Retina (tissue), 1 donor: Measurements from ENCODE around the gene DYSF.

ENCODE experiments used
- DNase-seq: peaks from one replicate; pipeline ENCODE4 v3.0.0-alpha.2; 2016

The DYSF gene

DNA sequence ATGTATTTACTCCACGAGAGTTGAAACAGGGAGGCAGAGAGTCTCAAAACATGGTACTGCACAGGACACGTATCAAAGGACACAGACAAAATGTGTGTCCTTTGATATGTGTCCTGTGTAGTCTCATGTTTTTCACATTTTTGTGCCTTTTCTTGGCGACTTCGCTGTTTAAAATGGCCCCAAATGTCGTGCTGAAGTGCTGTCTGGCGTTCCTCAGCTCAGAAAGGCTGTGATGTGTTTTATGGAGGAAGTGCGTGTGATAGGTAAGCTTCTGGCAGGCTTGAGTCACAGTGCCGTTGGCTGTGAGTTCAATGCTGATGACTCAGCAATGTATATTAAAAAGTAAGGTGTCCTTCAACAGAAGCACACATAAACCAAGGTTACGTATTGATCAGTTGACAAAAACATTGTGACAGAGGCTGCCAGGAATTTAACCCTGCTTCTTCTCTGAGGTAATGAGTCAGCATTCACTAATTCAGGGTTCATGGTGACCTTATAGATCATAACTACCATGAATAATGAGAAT is 78.2 kb downstream of the DYSF start:
- DNase-seq: no peak

- DNase-seq: no peak
These were observed 79.0 kb downstream of the DYSF start for GRCh38 chr2:71532327-71532726.

- DNase-seq: no peak
These were observed 80.8 kb downstream of the DYSF start for GRCh38 chr2:71534201-71534600.

DNA sequence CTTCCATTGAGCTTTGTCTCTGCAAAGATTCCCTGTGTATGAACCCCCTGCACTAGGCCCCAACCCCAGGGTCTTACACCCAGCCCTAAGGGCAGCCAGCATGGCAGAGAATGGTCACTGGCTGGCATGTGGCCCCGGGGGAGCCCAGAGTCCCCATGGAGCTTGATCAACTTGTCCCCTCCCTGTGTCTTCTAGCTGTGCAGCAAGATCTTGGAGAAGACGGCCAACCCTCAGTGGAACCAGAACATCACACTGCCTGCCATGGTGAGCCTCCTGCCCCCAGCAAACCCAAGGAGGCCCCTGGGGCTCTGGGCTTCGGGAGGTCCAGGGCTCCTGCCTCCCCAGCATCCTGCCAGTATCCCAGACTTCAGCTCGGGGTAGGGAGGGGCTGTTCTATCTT is 81.5 kb downstream of the DYSF start:
- DNase-seq: no peak

GRCh38 chr2:71535526-71535925 is 82.2 kb downstream of the DYSF start:
- no peak for DNase-seq

- no peak for DNase-seq
These were observed 82.9 kb downstream of the DYSF start for GRCh38 chr2:71536226-71536671.

DNA sequence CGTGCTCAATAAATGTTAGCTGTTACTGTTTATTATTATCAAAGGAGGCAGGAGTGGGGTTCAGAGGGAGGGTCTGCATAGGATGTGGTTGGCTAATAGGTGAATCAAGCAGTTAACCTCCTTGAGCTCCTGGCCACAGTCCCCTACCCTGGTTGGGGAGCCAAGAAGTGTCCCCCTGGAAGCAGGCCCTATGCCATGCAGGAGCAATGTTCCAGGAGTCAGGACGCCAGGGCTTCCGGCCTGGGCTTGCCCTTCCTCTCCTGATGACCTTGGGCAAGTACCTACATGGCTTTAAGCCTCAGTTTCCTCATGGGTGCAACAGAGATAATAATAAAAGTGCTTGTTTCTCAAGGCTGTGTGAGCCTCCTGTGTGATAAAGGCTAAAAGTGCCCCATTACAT is 84.9 kb downstream of the DYSF start:
- no peak for DNase-seq

GRCh38 chr2:71538656-71539265 is 85.4 kb downstream of the DYSF start:
- no peak for DNase-seq

DNA sequence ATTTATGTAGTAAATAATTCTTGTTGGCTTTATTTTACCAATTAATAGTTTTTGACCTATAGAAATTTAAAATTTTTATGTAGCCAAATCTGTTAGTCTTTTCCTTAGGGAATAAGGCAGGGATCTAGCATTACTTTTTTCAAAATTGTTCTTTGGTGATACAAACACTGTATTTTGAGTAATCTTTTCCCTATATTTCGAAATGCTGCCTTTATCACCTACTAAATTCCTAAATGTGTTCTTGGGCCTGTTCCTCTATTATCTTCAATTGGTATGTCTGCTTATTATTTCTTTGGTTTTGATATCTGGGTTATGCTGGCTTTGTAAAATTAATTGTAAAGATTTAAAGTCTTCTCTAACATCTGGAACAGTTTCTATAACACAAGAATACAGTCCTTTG is 87.5 kb downstream of the DYSF start:
- DNase-seq: no peak

- no peak for DNase-seq
These were observed 91.7 kb downstream of the DYSF start for GRCh38 chr2:71544919-71545571.

GRCh38 chr2:71545572-71546274 is 92.4 kb downstream of the DYSF start:
- DNase-seq: peak; percentile 83

- no peak for DNase-seq
These were observed 92.9 kb downstream of the DYSF start for GRCh38 chr2:71546275-71546638.

DNA sequence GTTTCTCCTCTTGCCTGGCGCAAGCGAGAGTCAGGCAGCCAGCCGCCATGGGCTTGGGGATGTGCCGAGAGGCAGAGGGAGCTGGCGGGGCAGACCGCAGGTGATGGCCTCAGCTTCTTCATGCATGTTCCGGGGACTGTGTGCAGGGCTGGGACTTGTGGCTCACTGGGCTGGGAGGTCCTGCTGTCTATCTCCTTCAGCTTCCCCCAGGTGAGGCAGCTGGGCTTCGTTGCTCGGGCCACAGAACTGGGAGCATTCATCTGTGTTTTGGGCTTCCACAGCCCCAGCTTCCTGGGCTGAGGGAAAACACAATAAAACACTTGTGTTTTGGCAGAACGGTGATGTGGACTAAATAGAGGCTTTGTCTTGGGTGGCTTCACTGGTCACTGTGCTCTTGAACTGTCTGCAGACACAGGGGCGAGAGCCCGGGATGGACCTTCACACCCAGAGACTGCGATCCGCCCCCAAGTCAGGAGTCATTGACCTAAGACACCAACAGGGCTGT is 93.5 kb downstream of the DYSF start:
- DNase-seq: no peak

DNA sequence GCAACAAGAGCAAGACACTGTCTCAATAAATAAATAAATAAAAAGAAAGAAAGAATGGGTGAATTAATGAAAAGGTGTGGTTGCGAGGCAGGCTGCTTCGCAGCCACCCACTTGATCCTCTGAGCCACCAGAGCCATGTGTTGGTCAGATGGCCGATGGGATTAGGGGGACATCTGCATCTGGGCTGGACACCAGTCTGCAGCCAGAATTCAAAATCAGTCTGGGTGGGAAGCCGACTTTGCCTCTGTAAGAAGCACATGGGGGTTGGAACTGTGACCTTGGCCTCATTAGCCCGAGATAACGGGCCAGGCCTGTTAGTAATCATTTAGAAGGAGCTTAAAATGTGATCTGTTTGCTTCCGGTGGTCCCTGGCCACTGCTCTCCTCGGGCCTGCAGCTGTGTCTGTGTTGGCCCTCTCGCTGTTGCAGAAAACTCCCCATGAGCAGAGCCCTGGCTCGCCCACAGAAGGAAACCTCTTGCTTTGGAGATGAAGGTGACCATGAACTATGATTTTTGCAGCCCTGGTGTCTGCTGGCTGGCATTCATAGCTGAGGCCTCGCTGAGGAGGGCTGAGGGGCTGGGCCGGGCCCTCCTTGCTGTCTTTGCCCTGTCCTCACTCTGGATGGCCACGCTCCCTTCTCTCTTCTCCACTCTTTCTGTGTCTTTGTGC is 94.4 kb downstream of the DYSF start:
- no peak for DNase-seq

- peak; percentile 72 for DNase-seq
These were observed 95.5 kb downstream of the DYSF start for GRCh38 chr2:71548646-71549425.

GRCh38 chr2:71550801-71551630 is 97.7 kb downstream of the DYSF start:
- DNase-seq: no peak

DNA sequence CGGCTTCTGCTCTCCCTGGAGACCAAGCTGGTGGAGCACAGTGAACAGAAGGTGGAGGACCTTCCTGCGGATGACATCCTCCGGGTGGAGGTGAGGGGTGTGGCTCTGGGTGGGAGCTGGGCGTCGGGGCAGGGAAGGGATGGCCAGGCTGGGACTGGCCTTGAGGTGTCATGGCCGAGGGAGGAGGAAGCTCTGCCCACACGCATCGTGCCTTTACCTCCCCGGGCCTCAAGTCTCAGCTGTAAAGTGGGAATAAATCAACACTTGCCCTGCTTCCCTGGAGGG is 98.2 kb downstream of the DYSF start:
- no peak for DNase-seq

- no peak for DNase-seq
These were observed 99.0 kb downstream of the DYSF start for GRCh38 chr2:71552356-71552755.

DNA sequence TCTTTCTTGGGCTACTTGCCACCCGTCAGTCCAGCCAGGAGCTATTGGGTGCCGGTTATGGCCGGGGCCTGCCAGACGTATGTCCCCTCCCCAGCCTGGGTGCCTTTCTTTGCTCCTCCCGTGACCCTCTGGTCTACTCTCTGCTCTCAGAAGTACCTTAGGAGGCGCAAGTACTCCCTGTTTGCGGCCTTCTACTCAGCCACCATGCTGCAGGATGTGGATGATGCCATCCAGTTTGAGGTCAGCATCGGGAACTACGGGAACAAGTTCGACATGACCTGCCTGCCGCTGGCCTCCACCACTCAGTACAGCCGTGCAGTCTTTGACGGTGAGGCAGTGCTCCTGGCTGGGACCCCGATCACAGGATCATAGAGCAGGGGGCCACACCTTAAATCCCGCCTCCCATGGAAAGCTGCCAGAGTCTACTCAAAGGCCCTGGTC is 99.5 kb downstream of the DYSF start:
- no peak for DNase-seq

DNA sequence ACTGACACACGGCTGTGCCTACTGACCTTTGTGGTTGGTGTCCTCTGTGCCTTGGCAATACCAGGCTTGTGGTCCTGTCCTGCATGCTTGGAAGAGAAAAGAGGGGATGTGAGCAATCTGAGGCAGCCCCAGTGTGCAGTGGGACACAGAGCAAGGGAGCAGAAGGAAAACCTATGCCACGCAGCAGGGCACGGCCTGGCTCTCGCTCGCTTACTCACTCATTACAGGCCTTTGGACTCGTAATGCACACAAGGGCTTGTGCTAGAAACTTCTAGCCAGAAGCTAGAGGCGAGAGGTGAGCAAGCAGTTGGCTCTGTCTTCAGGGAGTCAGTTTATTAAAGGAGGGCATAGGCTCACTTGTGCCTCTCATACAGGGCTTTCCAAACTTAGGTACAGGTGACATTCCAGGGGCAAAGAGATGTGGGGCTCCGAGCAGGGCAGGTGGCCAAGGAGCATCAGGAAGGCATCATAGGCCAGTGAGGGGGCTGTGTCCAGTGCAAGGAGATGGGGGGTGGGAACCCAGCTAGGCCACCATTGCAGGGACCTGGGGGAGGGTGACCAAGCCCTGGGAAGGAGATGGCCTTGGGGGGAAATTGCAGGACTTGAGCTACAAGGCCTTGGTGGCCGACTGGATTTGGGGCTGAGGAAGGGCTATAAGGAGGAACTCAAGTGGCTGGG is 100.8 kb downstream of the DYSF start:
- DNase-seq: no peak

DNA sequence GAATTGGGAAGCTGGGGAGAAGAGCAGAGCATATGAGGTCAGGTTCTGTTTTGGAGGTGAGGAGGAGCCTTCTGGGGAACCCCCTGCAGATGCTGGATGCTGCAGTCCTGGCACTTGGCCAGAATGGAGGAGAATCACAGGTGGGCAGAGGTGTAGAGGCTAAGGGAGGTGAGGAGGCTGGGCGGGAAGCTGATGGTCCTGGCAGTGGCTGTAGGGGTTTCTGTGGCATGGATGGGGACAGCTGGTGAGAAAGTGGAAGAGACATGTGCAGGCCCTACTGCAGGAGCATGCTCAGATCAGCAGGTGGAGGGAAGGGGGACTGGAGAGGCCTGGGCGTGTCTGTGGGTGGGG is 101.3 kb downstream of the DYSF start:
- DNase-seq: no peak
